ENCODE measurements around the gene WAS.
A peak's percentile ranks its signal among the peaks of the same experiment; 100 is the strongest.
"Not testable (repeated sequence)": the region's sequence is repeated elsewhere in the genome, so short reads cannot be mapped to it uniquely, and the experiment has no call there.

Gene WAS

GRCh38 chrX:48684134-48684533, 535 bp downstream of the WAS start:
- DNase-seq: no peak

- no peak for DNase-seq
These were observed 1.8 kb downstream of the WAS start for GRCh38 chrX:48685416-48685815.

- no peak for DNase-seq
These were observed 5.0 kb downstream of the WAS start for GRCh38 chrX:48688531-48689150.

- no peak for DNase-seq
These were observed 5.8 kb downstream of the WAS start for GRCh38 chrX:48689208-48689920.

GRCh38 chrX:48691746-48692145, 8.1 kb downstream of the WAS start:
- not testable (repeated sequence) for DNase-seq

GRCh38 chrX:48694776-48695533, 11.4 kb downstream of the WAS start:
- no peak for DNase-seq

- peak in 5 of 56 donors; percentile 3 to 42 (median 12) for DNase-seq
These were observed 11.9 kb downstream of the WAS start for GRCh38 chrX:48695534-48695896.

- peak in 3 of 56 donors; percentile 22 to 51 (median 44) for DNase-seq
These were observed 12.3 kb downstream of the WAS start for GRCh38 chrX:48695925-48696300.

- DNase-seq: peak; percentile 18 to 90 (median 74)
These were observed 12.8 kb downstream of the WAS start, which contains the start of gene SUV39H1 for GRCh38 chrX:48696301-48696908. TSS of gene SUV39H1 (plus strand) at chrX:48696734. CDS start at chrX:48696785, 51 bp downstream.

- peak in 8 of 56 donors; percentile 1 to 49 (median 22) for DNase-seq
These were observed 13.5 kb downstream of the WAS start for GRCh38 chrX:48696909-48697727.

- no peak for DNase-seq
These were observed 14.7 kb downstream of the WAS start for GRCh38 chrX:48698306-48698705.

GRCh38 chrX:48700246-48700645, 16.6 kb downstream of the WAS start:
- DNase-seq: no peak

- no peak for DNase-seq
These were observed 17.5 kb downstream of the WAS start for GRCh38 chrX:48700951-48701653.

GRCh38 chrX:48702032-48702431, 18.4 kb downstream of the WAS start:
- DNase-seq: no peak

- DNase-seq: no peak
These were observed 19.1 kb downstream of the WAS start for GRCh38 chrX:48702716-48703115.

GRCh38 chrX:48703228-48703627, 19.6 kb downstream of the WAS start:
- no peak for DNase-seq

GRCh38 chrX:48703642-48704481, 20.3 kb downstream of the WAS start:
- DNase-seq: peak in 27 of 56 donors; percentile 1 to 56 (median 26)

GRCh38 chrX:48705871-48706270, 22.3 kb downstream of the WAS start:
- DNase-seq: peak in 1 of 56 donors; percentile 35

- no peak for DNase-seq
These were observed 26.0 kb downstream of the WAS start for GRCh38 chrX:48709522-48710112.
